Measurements from ENCODE around the gene BRD3. TPM values are rescaled to one million over a fixed set of nuclear protein-coding genes. Genes with fewer than 3 reads are reported as not detected.

The BRD3 gene
- total RNA-seq, 1 experiment from 2014 or later: 63.1 TPM

DNA sequence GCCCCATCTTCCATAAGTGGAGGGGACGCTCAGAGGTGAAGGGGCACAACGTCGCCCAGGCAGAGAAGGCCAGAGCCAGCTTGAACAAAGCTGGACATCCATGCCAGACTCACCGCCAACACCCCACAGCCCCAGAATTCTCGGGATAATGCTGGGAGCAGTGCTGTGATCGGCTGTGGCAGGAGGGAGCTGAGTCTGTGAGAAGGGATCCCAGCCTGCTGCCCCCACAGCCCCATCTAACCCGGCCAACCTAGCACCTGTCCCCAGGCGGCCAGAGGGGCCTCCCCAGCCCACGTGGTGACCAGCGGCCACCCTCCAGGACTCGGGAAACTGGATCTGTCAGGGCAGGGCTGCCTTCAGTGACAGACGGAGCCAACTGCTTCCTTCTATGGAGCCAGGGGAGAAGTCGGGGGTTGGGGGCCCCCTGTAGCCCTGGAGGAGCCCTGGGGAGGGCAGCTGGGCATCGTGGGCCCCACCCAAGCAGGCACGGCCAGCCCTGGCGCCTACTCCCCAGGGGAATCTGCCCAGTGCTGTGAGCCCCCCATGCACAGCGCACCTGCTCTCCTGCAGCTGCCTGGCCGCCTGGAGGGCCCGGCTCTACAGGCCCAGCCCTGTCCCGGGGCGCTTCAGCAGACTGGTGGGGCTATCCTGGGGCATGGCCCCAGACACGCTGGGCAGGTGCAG, 6.0 kb downstream of the BRD3 start:
- Mint-ChIP-seq H3K36me3 (ENCODE audit: insufficient read depth in 1 of 3, low read depth in 3 of 3) (peaks cover 2 to 25% (median 6%) of the 10 kb centered on the region in 3 experiments; a peak in 5 of 7 replicates), H3K27ac (peak overlapping the region in 1 of 3 experiments; percentile 95; a peak in 2 of 7 replicates), H3K4me3 (no peak overlapping the region), H3K4me1 (peaks cover 25 to 55% of the 10 kb centered on the region in 2 experiments), H3K9me3 (no peaks in the 10 kb centered on the region), H3K27me3 (ENCODE audit: low read depth) (no peaks in the 10 kb centered on the region)
- H3K18ac ChIP-seq (ENCODE audit: insufficient read length, low read depth, low read length): no peak overlapping the region
- H3T11ph ChIP-seq (ENCODE audit: low read length): no peak overlapping the region
- no peak overlapping the region for H3K56ac ChIP-seq (ENCODE audit: insufficient read length, low read depth, low read length)
- peaks cover 6% of the 10 kb centered on the region for H3K79me1 ChIP-seq (ENCODE audit: insufficient read depth, low read depth, low read length, poor library complexity, severe bottlenecking)
- no peaks in the 10 kb centered on the region for H3K9me3 ChIP-seq (ENCODE audit: control insufficient read depth, low read depth, low read length)
- DNase-seq: peak; percentile 27
- peaks cover 77% of the 10 kb centered on the region; the same call in 1 of the 2 replicates for H3K79me2 ChIP-seq (ENCODE audit: insufficient read depth, low read length)
- WGBS (ENCODE audit: extremely low coverage, insufficient read length, low lambda C conversion rate): no CpG with 5 or more reads among the region's 22 CpGs
- TF ChIP-seq CTCF (conservative IDR thresholded peaks at IDR 0.05): no peak
- H2BK120ac ChIP-seq (ENCODE audit: low read depth, low read length, poor library complexity, severe bottlenecking): no peak overlapping the region
- no peak overlapping the region for H2BK15ac ChIP-seq (ENCODE audit: low read depth, low read length)
- no peak overlapping the region for H3K14ac ChIP-seq (ENCODE audit: insufficient read depth, low read length)
- H2AK5ac ChIP-seq (ENCODE audit: insufficient read length, low read length): no peak overlapping the region
- no peak overlapping the region for H2AFZ ChIP-seq (ENCODE audit: low read length)
- H4K91ac ChIP-seq (ENCODE audit: insufficient read length, low read depth, low read length): no peak overlapping the region
- no peak overlapping the region for H2BK12ac ChIP-seq (ENCODE audit: insufficient read length, low read depth, low read length)
- H2BK20ac ChIP-seq (ENCODE audit: low read depth, low read length, poor library complexity, severe bottlenecking): no peak overlapping the region
- no peak overlapping the region for H3K4ac ChIP-seq (ENCODE audit: low read depth, low read length)
- no peak overlapping the region for H2BK5ac ChIP-seq (ENCODE audit: insufficient read length, low read length)
- no peak overlapping the region for H3K9ac ChIP-seq (ENCODE audit: extremely low read depth, insufficient read length, low read length)
- no peak overlapping the region for H3K23ac ChIP-seq (ENCODE audit: insufficient read length, low read depth, low read length)
- peaks cover 7% of the 10 kb centered on the region for H3K23me2 ChIP-seq (ENCODE audit: insufficient read length, low read depth, low read length, poor library complexity, severe bottlenecking)
- H3K4me2 ChIP-seq (ENCODE audit: insufficient read depth, insufficient read length, low read length): no peak overlapping the region
- no peaks in the 10 kb centered on the region for H3K4me1 ChIP-seq (ENCODE audit: insufficient read depth, low read length)
- no peaks in the 10 kb centered on the region for H3K27me3 ChIP-seq (ENCODE audit: insufficient read depth, low read length)
- no peak overlapping the region for H4K8ac ChIP-seq (replicated peaks; ENCODE audit: insufficient read length, low read depth, low read length)
- H4K5ac ChIP-seq (ENCODE audit: insufficient read length, low read depth, low read length): no peak overlapping the region
- H3K27ac ChIP-seq (ENCODE audit: insufficient read length, low read depth, low read length): no peak overlapping the region
- peaks cover 3% of the 10 kb centered on the region for H4K20me1 ChIP-seq (ENCODE audit: control insufficient read depth, insufficient read depth, insufficient read length)

All from H9 (cell line).